MG63 (cell line): ENCODE measurements around the gene PCDHGA9. TPM values are rescaled to one million over a fixed set of nuclear protein-coding genes. Genes with fewer than 3 reads are reported as not detected.
"Not testable (repeated sequence)": the region's sequence is repeated elsewhere in the genome, so short reads cannot be mapped to it uniquely, and the experiment has no call there.

Experiments
- DNase-seq: peaks from one replicate; pipeline ENCODE4 v3.0.0-alpha.2; 2020
- H3K27me3 ChIP-seq: fragments of 250-450 bp; sonication (Bioruptor Pico); 2 replicates; pipeline ENCODE4 v1.5.1; 2020; ENCODE audit warnings: mild to moderate bottlenecking, moderate library complexity
- H3K36me3 ChIP-seq: fragments of 250-450 bp; sonication (Bioruptor Pico); 2 replicates; pipeline ENCODE4 v1.5.1; 2020; ENCODE audit warnings: mild to moderate bottlenecking, moderate library complexity
- H3K4me3 ChIP-seq: fragments of 250-450 bp; sonication (Bioruptor Pico); 2 replicates; pipeline ENCODE4 v1.5.1; 2020; ENCODE audit warnings: mild to moderate bottlenecking, moderate library complexity
- H3K9me3 ChIP-seq: fragments of 250-450 bp; sonication (Bioruptor Pico); 2 replicates; pipeline ENCODE4 v1.5.1; 2020; ENCODE audit warnings: mild to moderate bottlenecking, moderate library complexity
- total RNA-seq: library from RNA; depleted of rRNA; stranded (reverse); fragments of >200 nt; shearing (Covaris generic); gene quantifications from 2 replicates; pipeline ENCODE4 v1.2.3, GENCODE V29; 2014; ENCODE audit warnings: low replicate concordance

PCDHGA9 gene
- total RNA-seq, 1 experiment from 2014 or later: not detected

- no peaks in the 10 kb centered on the region for H3K27me3 ChIP-seq
- H3K4me3 ChIP-seq: no peak overlapping the region
- no peak for DNase-seq
- no peaks in the 10 kb centered on the region for H3K36me3 ChIP-seq
- H3K9me3 ChIP-seq: peaks cover 9% of the 10 kb centered on the region
These were observed 2.9 kb upstream of the PCDHGA9 start for GRCh38 chr5:141399555-141400258.

- peaks cover 2% of the 10 kb centered on the region; the same call in 1 of the 2 replicates for H3K27me3 ChIP-seq
- no peak for DNase-seq
- no peaks in the 10 kb centered on the region for H3K36me3 ChIP-seq
- peaks cover 6% of the 10 kb centered on the region for H3K9me3 ChIP-seq
- no peak overlapping the region for H3K4me3 ChIP-seq
These were observed 809 bp downstream of the PCDHGA9 start for GRCh38 chr5:141403387-141403786.

- H3K9me3 ChIP-seq, H3K36me3 ChIP-seq, H3K4me3 ChIP-seq, DNase-seq, H3K27me3 ChIP-seq: not testable (repeated sequence)
These were observed 5.4 kb downstream of the PCDHGA9 start, which contains the start of gene PCDHGB6 for GRCh38 chr5:141407790-141408505. TSS of gene PCDHGB6 (plus strand) at chr5:141408021. CDS start at chr5:141408203, 182 bp downstream.

- Histone ChIP-seq H3K27me3 (peaks cover 2% of the 10 kb centered on the region; the same call in 1 of the 2 replicates), H3K9me3 (no peaks in the 10 kb centered on the region; the same call in 1 of the 2 replicates), H3K4me3 (no peak overlapping the region), H3K36me3 (no peaks in the 10 kb centered on the region)
- no peak for DNase-seq
These were observed 7.2 kb downstream of the PCDHGA9 start for GRCh38 chr5:141409598-141410306.

GRCh38 chr5:141411575-141411974, 9.0 kb downstream of the PCDHGA9 start:
- peaks cover 3% of the 10 kb centered on the region; the same call in 1 of the 2 replicates for H3K9me3 ChIP-seq

GRCh38 chr5:141412854-141413539, 10.4 kb downstream of the PCDHGA9 start, which contains the start of gene PCDHGA10:
TSS of gene PCDHGA10 (plus strand) at chr5:141412987. CDS start at chr5:141413176, 189 bp downstream.
- Histone ChIP-seq H3K36me3 (no peaks in the 10 kb centered on the region), H3K9me3 (peaks cover 3% of the 10 kb centered on the region; the same call in 1 of the 2 replicates), H3K27me3 (no peaks in the 10 kb centered on the region), H3K4me3 (no peak within 1 kb of the TSS)
- DNase-seq: peak; percentile 32

More at GRCh38 chr5:141411575-141411974, 9.0 kb downstream of the PCDHGA9 start:
- no peak overlapping the region for H3K4me3 ChIP-seq
- no peak for DNase-seq
- H3K36me3 ChIP-seq: no peaks in the 10 kb centered on the region
- H3K27me3 ChIP-seq: peaks cover 2% of the 10 kb centered on the region; the same call in 1 of the 2 replicates

GRCh38 chr5:141413540-141414069, 11.0 kb downstream of the PCDHGA9 start:
- Histone ChIP-seq H3K9me3 (peaks cover 6% of the 10 kb centered on the region; the same call in 1 of the 2 replicates), H3K27me3 (no peaks in the 10 kb centered on the region), H3K36me3 (no peaks in the 10 kb centered on the region), H3K4me3 (no peak overlapping the region)
- no peak for DNase-seq

GRCh38 chr5:141414548-141415274, 12.1 kb downstream of the PCDHGA9 start:
- not testable (repeated sequence) for DNase-seq, H3K4me3 ChIP-seq, H3K9me3 ChIP-seq, H3K36me3 ChIP-seq, H3K27me3 ChIP-seq

- not testable (repeated sequence) for DNase-seq, H3K36me3 ChIP-seq, H3K27me3 ChIP-seq, H3K9me3 ChIP-seq, H3K4me3 ChIP-seq
These were observed 12.7 kb downstream of the PCDHGA9 start for GRCh38 chr5:141415275-141415618.

- H3K27me3 ChIP-seq, H3K36me3 ChIP-seq, H3K4me3 ChIP-seq: not testable (repeated sequence)
- DNase-seq: peak; percentile 51
- peaks cover 15% of the 10 kb centered on the region; the same call in 1 of the 2 replicates for H3K9me3 ChIP-seq
These were observed 15.1 kb downstream of the PCDHGA9 start, which contains the start of gene PCDHGB7 for GRCh38 chr5:141417494-141418172. TSS of gene PCDHGB7 (plus strand) at chr5:141417677. CDS start at chr5:141417860, 183 bp downstream.

GRCh38 chr5:141419074-141419880, 16.7 kb downstream of the PCDHGA9 start:
- no peak for DNase-seq
- Histone ChIP-seq H3K27me3 (no peaks in the 10 kb centered on the region), H3K9me3 (peaks cover 15% of the 10 kb centered on the region; the same call in 1 of the 2 replicates), H3K36me3 (no peaks in the 10 kb centered on the region), H3K4me3 (no peak overlapping the region)

GRCh38 chr5:141420855-141421488, 18.4 kb downstream of the PCDHGA9 start, which contains the start of gene PCDHGA11:
TSS of gene PCDHGA11 (plus strand) at chr5:141421051. CDS start at chr5:141421228, 177 bp downstream.
- Histone ChIP-seq H3K4me3 (no peak within 1 kb of the TSS), H3K9me3 (peaks cover 15% of the 10 kb centered on the region; the same call in 1 of the 2 replicates), H3K27me3 (no peaks in the 10 kb centered on the region), H3K36me3 (no peaks in the 10 kb centered on the region)
- no peak for DNase-seq

- Histone ChIP-seq H3K9me3 (peaks cover 12% of the 10 kb centered on the region; the same call in 1 of the 2 replicates), H3K4me3 (no peak overlapping the region), H3K36me3 (no peaks in the 10 kb centered on the region), H3K27me3 (no peaks in the 10 kb centered on the region)
- no peak for DNase-seq
These were observed 18.9 kb downstream of the PCDHGA9 start for GRCh38 chr5:141421489-141421855.
